A549 treated with AZD9567 at 1 μM for 4 hours (cell line): ENCODE data around the gene CYP2A13. TPM values are rescaled to one million over a fixed set of nuclear protein-coding genes. Genes with fewer than 3 reads are reported as not detected.

Source experiments
- total RNA-seq: library from RNA; stranded (reverse); fragments of 200-300 nt; extraction: Qiagen RNA extraction; gene quantifications from 5 replicates; pipeline ENCODE4 v1.2.3, GENCODE V29; 2022; ENCODE audit not compliant: insufficient read depth

Gene CYP2A13, protein sequence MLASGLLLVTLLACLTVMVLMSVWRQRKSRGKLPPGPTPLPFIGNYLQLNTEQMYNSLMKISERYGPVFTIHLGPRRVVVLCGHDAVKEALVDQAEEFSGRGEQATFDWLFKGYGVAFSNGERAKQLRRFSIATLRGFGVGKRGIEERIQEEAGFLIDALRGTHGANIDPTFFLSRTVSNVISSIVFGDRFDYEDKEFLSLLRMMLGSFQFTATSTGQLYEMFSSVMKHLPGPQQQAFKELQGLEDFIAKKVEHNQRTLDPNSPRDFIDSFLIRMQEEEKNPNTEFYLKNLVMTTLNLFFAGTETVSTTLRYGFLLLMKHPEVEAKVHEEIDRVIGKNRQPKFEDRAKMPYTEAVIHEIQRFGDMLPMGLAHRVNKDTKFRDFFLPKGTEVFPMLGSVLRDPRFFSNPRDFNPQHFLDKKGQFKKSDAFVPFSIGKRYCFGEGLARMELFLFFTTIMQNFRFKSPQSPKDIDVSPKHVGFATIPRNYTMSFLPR
- total RNA-seq: not detected in 5 replicates

DNA sequence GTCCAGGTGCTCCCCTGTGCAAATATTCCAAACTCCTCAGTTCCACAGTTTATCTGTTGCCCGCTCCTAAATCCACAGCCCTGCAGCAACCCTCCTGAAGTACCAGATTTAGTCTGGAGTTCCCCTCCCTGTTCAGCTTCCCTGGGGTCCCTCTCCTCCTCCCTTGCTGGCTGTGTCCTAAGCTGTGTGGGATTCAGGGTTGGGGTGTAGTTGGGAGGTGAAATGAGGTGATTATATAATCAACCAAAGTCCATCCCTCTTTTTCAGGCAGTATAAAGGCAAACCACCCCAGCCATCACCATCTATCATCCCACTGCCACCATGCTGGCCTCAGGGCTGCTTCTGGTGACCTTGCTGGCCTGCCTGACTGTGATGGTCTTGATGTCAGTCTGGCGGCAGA is at the start of gene CYP2A13:
Gene CYP2A13, plus strand, starts transcription at position 301 of the 400 bp plus-strand sequence. Its CDS starts 21 bp downstream, at position 322.

GRCh38 chr19:41114132-41114531 is 25.9 kb downstream of the CYP2A13 start, which contains the start of gene CYP2F1:
TSS of gene CYP2F1 (plus strand) at chr19:41114432. CDS start at chr19:41116189, 1,757 bp downstream.

Other genes with a start within 250 kb of the CYP2A13 start
- not detected in 5 replicates for gene CYP2A6, start 238.0 kb upstream of the CYP2A13 start, total RNA-seq
- gene CYP2A7, start 206.2 kb upstream of the CYP2A13 start, total RNA-seq: not detected in 5 replicates
- gene CYP2B6, start 97.2 kb upstream of the CYP2A13 start, total RNA-seq: not detected in 5 replicates
- not detected in 5 replicates for gene CYP2F1, start 26.0 kb downstream of the CYP2A13 start, total RNA-seq
- 16.2 to 26.6 TPM (median 20.5 TPM) in 5 replicates for gene CYP2S1, start 104.8 kb downstream of the CYP2A13 start, total RNA-seq
- gene AXL, start 130.8 kb downstream of the CYP2A13 start, total RNA-seq: 96.3 to 114 TPM (median 102 TPM) in 5 replicates
- 265 to 290 TPM (median 284 TPM) in 5 replicates for gene HNRNPUL1, start 175.9 kb downstream of the CYP2A13 start, total RNA-seq
- 33.1 to 46.8 TPM (median 41.2 TPM) in 5 replicates for gene CCDC97, start 221.7 kb downstream of the CYP2A13 start, total RNA-seq